ENCODE data around the gene DDX21. TPM values are rescaled to one million over a fixed set of nuclear protein-coding genes. Genes with fewer than 3 reads are reported as not detected.

The DDX21 gene
- total RNA-seq, 1 donor from 2014 or later = 46.5 TPM

Small RNA genes lying within 50 kb of the gene (small RNA-seq; reads per million reads assigned to genes)
- gene RNU6-571P = not detected

Other genes starting within 250 kb of the DDX21 start
- gene CCAR1, start 234.9 kb upstream of the DDX21 start, total RNA-seq = 45.2 TPM
- 9.0 TPM for gene STOX1, start 128.6 kb upstream of the DDX21 start, total RNA-seq
- gene DDX50, start 54.9 kb upstream of the DDX21 start, total RNA-seq = 51.4 TPM
- 32.2 TPM for gene KIFBP, start 32.6 kb downstream of the DDX21 start, total RNA-seq
- 22.4 TPM for gene SRGN, start 131.9 kb downstream of the DDX21 start, total RNA-seq
- 57.5 TPM for gene VPS26A, start 168.0 kb downstream of the DDX21 start, total RNA-seq
- 40.4 TPM for gene SUPV3L1, start 224.1 kb downstream of the DDX21 start, total RNA-seq